DND-41 (cell line): Measurements from ENCODE around the gene CD164.

Experiments used
- EZH2 ChIP-seq: IDR thresholded peaks from 3 replicates; pipeline ENCODE4 v1.6.1; 2012; ENCODE audit warnings: borderline replicate concordance, low read depth, mild to moderate bottlenecking, moderate library complexity, low read length, inconsistent platforms; ENCODE audit not compliant: severe bottlenecking
- TF ChIP-seq, protein P1 (sequence below): IDR thresholded peaks from 2 replicates; pipeline ENCODE4 v1.5.1; 2012; ENCODE audit warnings: borderline replicate concordance, low read length, moderate library complexity, mild to moderate bottlenecking; ENCODE audit not compliant: poor library complexity, severe bottlenecking; ENCODE audit errors: extremely low read depth

DNA sequence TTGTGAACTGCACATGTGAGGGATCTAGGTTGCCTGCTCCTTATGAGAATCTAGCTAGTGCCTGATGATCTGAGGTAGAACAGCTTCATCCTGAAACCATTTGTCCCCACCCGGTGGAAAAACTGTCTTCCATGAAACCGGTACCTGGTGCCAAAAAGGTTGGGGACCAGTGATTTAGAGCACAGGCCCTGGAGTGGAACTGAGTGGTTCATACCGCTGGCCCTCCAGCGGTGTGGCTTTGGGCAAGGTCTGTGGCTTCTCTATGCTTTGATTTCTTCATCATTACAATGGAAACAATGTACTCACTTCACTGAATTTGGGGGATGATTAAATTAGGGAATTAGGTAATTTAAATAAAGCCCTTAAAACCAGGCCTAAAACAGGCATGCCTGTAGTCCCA, 36.3 kb downstream of the CD164 start:
- TF ChIP-seq, protein P1, sequence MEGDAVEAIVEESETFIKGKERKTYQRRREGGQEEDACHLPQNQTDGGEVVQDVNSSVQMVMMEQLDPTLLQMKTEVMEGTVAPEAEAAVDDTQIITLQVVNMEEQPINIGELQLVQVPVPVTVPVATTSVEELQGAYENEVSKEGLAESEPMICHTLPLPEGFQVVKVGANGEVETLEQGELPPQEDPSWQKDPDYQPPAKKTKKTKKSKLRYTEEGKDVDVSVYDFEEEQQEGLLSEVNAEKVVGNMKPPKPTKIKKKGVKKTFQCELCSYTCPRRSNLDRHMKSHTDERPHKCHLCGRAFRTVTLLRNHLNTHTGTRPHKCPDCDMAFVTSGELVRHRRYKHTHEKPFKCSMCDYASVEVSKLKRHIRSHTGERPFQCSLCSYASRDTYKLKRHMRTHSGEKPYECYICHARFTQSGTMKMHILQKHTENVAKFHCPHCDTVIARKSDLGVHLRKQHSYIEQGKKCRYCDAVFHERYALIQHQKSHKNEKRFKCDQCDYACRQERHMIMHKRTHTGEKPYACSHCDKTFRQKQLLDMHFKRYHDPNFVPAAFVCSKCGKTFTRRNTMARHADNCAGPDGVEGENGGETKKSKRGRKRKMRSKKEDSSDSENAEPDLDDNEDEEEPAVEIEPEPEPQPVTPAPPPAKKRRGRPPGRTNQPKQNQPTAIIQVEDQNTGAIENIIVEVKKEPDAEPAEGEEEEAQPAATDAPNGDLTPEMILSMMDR = no peak
- no peak for TF ChIP-seq EZH2
